Frontal cortex (tissue), 4 donors: ENCODE results near the gene TBC1D9. TPM values are rescaled to one million over a fixed set of nuclear protein-coding genes. Genes with fewer than 3 reads are reported as not detected.
A peak's percentile ranks its signal among the peaks of the same experiment; 100 is the strongest.
"Not testable (repeated sequence)": the region's sequence is repeated elsewhere in the genome, so short reads cannot be mapped to it uniquely, and the experiment has no call there.

ENCODE experiments used
- DNase-seq, 2 donors: peaks; one replicate each; pipeline ENCODE4 v3.0.0; 2012; ENCODE audit warnings: low spot score in 2 of 2
- FAIRE-seq: peaks from 2 replicates; lab custom pipeline; 2012; peaks lifted over from hg19 to GRCh38; lab: Jason Lieb, UNC
- total RNA-seq: library from RNA; depleted of rRNA; stranded (reverse); fragments of >200 nt; gene quantifications from one replicate; pipeline ENCODE4 v1.2.3, GENCODE V29; 2014
- donor health status: control.
- donor health status: control.
- donor health status: control.

TBC1D9 gene
- 68.1 TPM for total RNA-seq

GRCh38 chr4:140756319-140757231 is at the start of gene TBC1D9:
Gene TBC1D9 (minus strand): TSS chr4:140756385. CDS start chr4:140756045, 340 bp downstream.
- peak; percentile 26 to 36 for DNase-seq
- no peak for FAIRE-seq

DNA sequence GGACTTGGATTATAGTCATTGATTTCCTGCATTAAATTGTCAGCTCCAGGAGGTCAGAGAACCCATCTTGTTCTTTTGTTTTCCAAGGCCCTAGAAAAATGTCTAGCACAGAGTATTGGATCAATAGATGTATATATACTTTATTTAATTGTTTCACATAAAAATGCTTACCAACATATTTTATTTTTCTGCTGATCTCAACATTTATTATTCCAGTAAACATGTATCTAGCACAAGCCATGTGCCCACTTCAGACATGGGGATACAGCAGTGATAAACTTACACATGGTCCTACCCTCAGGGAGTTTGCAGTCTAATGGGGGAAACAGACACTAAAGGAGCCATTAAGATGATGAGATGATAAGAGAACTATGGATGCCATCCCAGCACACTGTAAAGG is 49.1 kb upstream of the TBC1D9 start:
- DNase-seq (no peak), FAIRE-seq (no peak)

GRCh38 chr4:140802591-140802990 is 46.4 kb upstream of the TBC1D9 start:
- DNase-seq (no peak), FAIRE-seq (no peak)

DNA sequence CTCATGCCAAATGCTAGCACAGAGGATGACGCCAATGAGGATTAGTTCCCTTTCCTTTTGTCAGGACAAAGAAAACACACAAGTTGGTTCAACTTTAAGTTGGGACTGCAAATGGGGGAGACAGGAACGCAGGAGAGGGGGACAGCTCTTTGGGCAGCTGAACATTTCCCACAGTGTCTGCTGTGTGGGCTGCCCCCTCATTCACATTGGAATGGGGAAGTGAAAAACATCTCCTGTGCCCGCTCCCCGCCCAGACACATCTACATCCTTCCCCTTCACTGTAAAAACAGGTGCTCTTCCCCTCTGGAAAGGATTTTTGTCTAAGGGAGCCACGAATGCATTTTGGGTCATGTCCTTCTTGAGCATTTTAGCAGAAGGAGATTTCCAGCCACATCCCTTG is 44.5 kb upstream of the TBC1D9 start:
- FAIRE-seq: no peak

GRCh38 chr4:140799686-140800225 is 43.6 kb upstream of the TBC1D9 start:
- FAIRE-seq: no peak
- DNase-seq: no peak

More for the DNA sequence above, 44.5 kb upstream of the TBC1D9 start:
- no peak for DNase-seq

GRCh38 chr4:140793291-140793690 is 37.1 kb upstream of the TBC1D9 start:
- no peak for FAIRE-seq

DNA sequence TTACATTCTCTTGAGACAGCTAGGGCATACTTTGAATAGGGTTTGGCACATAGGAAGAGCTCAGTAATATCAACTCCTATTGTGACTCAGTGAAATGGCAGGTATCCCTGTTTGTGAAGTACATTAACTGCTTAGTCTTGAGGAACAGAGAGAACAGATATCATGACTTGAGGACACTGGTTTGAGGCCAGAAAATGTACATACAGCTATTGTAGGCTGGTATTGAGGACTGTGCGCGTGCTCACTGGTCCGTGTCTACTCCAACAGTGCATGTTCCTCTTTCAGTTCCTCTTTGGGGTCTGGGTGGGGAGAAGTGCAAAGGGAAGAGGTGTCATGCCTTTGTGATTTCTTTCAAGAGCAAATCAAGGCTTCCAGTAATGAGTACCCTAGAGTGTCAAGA is 34.6 kb upstream of the TBC1D9 start:
- DNase-seq: no peak
- no peak for FAIRE-seq

More at GRCh38 chr4:140793291-140793690, 37.1 kb upstream of the TBC1D9 start:
- DNase-seq: no peak

DNA sequence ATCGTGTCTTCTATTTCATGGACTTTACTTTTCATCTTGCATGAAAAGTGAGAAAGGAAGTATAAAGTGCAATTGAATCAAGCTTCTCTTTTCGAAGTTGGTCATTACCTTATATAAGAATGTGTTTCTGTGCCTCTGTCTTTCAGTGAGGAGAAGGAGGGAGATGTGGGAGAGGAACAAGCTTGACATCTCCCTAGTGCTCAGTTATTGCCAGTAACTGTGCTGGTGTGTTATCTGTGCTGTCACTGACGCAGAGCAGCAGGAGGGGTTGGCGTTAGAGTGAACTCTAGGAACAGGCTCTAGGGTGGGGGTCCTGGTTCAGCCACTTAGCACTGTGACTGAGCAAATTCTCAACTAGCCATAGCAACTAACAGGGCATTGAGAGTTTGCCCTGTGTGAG is 34.0 kb upstream of the TBC1D9 start:
- FAIRE-seq (no peak), DNase-seq (no peak)

DNA sequence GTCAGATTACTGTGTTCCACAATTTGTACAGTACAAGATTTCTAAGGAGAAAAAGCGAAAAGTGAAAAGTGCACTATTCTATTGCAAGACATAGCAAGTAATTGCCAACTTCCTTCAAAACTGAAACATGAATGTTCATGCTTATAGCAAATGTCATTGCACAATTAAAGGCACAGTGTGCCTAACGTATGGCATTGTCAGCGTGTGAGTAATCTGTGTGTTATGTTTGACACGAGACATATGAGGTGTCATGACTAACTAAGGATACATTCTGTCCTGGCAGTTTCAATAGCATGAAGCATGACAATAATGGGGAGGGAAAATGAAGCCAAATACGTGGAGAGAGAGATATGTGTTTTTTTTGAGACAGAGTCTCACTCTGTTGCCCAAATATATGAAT is 33.6 kb upstream of the TBC1D9 start:
- DNase-seq (no peak), FAIRE-seq (no peak)

GRCh38 chr4:140782787-140783186 is 26.6 kb upstream of the TBC1D9 start:
- not testable (repeated sequence) for DNase-seq, FAIRE-seq

GRCh38 chr4:140781596-140781995 is 25.4 kb upstream of the TBC1D9 start:
- FAIRE-seq (no peak), DNase-seq (no peak)

DNA sequence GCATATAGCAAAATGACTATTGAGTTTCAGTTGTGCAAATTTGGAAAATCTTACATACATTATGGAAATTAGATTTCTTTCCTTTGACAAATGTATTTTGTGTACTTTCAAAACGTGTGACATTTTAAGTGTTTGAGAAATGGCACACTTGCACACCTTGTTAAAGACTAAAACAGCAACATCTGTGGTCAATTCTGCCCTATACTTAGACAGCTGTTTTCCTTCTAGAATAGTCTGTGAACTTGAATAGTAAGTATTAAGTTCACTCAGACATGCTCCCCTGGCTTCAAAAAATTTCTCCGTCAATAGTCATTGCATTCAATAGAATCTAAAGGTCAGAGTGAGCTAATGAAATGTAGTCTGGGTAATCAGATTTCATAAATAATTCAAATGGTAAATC is 21.7 kb upstream of the TBC1D9 start:
- FAIRE-seq: no peak
- DNase-seq: no peak

- DNase-seq: no peak
Measured at GRCh38 chr4:140777386-140777785, 21.2 kb upstream of the TBC1D9 start.

GRCh38 chr4:140776556-140776955 is 20.4 kb upstream of the TBC1D9 start:
- DNase-seq (no peak), FAIRE-seq (no peak)

More at GRCh38 chr4:140777386-140777785, 21.2 kb upstream of the TBC1D9 start:
- no peak for FAIRE-seq

GRCh38 chr4:140774956-140775355 is 18.8 kb upstream of the TBC1D9 start:
- FAIRE-seq (no peak), DNase-seq (no peak)

DNA sequence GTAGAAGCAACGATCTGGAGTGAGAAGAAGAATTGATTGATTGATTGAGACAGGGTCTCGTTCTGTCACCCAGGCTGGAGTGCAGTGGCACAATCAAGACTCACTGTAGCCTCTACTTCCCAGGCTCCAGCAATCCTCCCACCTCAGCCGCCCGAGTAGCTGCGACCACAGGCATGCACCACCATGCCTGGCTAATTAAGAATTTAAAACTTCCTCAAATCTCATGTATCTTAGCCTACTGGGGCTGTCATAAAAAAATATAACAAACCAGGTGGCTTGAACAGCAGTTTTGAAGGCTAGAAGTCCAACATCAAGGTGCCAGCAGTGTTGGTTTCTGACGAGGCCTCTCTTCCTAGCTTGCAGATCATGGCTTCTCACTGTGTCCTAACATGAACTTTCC is 18.3 kb upstream of the TBC1D9 start:
- FAIRE-seq: no peak
- DNase-seq: no peak

DNA sequence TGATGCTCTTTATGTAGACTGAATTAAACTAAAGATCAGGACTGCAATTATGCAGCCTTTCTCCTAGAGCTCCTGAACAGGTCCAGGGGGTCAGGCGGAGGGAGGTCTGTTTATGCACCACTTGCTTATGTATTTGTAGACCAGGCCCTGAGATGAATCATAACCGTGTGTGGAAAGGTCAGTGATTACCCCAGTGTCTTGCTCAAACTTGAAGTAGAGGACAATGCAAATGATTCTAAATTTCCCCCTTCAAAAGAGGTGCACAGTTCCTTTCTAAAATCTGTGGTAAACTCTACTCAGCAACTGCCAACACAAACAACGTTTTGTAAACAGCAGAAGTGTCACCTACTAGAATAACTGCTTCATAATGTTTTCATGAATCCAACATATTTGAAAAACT is 13.0 kb upstream of the TBC1D9 start:
- DNase-seq (no peak), FAIRE-seq (no peak)

DNA sequence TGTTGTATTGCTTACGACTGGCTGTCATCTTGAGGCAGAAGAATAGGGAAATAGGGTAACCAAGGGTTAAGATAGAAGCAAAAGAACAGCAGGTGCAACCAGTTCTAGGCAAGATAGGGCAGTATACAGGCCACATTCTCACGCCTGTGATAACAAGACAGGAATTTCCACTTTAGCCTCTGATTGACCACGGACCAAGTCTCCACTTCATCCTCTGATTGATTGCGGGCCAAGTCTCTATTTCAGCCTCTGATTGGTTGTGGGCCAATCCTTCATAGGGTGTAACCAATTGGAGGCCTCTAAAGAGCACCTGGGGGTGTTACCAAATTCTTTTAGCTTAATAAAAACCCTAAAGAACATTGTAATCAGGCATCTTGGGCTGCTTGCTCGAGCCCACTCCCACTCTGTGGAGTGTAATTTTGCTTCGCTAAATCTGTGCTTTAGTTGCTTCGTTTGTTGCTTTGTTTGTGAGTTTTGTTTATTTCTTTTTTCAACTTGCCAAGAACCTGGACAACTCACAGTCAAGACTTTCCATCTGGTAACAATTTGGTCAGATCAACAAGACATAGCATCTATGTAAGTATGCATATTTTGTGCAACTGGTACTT is 8.7 kb upstream of the TBC1D9 start:
- FAIRE-seq: no peak
- DNase-seq: no peak

- DNase-seq: no peak
- no peak for FAIRE-seq
Measured at GRCh38 chr4:140762202-140762601, 6.0 kb upstream of the TBC1D9 start.

GRCh38 chr4:140757232-140757630 is 1.0 kb upstream of the TBC1D9 start:
- DNase-seq (peak; percentile 17 to 28), FAIRE-seq (no peak)

- DNase-seq: peak in 1 of 2 donors; percentile 46
- FAIRE-seq: no peak
Measured at GRCh38 chr4:140755774-140756318, 339 bp downstream of the TBC1D9 start.
